ENCODE results near the gene MED1.
"Not testable (repeated sequence)": the region's sequence is repeated elsewhere in the genome, so short reads cannot be mapped to it uniquely, and the experiment has no call there.

The MED1 gene

DNA sequence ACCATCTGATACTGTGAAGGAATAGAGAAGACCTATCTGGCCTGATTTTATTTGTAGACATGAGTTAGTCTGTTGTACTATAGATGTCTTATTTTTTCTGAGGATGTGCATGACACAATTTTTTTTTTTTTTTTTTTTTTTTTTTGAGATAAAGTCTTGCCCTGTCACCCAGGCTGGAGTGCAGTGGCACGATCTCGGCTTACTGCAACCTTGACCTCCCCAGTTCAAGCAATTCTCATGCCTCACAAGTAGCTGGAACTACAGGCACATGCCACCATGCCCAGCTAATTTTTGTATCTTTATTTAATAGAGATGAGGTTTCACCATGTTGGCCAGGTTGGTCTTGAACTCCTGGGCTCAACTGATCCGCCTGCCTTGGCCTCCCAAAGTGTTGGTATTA, 36.4 kb upstream of the MED1 start:
- H3K14ac ChIP-seq (ENCODE audit: low read length); H3K9ac ChIP-seq (ENCODE audit: low read length); H3K4ac ChIP-seq (ENCODE audit: low read depth, low read length); DNase-seq; H3K79me2 ChIP-seq (ENCODE audit: control insufficient read depth, insufficient read depth, low read length, poor library complexity); H4K8ac ChIP-seq (ENCODE audit: low read depth, low read length); H3K27ac ChIP-seq (ENCODE audit: low read depth, low read length); H3K4me2 ChIP-seq (ENCODE audit: low read length); H2AFZ ChIP-seq (ENCODE audit: insufficient read depth, low read length, poor library complexity); H3K23ac ChIP-seq (ENCODE audit: low read length); H3K27me3 ChIP-seq (ENCODE audit: insufficient read depth, low read length); H2BK12ac ChIP-seq (ENCODE audit: low read length); H3K4me1 ChIP-seq (ENCODE audit: control insufficient read depth in 1 of 2, insufficient read depth in 2 of 2, low read length in 2 of 2); H3K4me3 ChIP-seq (ENCODE audit: low read depth, low read length); H3K9me3 ChIP-seq (ENCODE audit: insufficient read depth, low read depth, low read length); H3K79me1 ChIP-seq (ENCODE audit: low read length); H3K18ac ChIP-seq (ENCODE audit: low read length); H2BK120ac ChIP-seq (ENCODE audit: insufficient read depth, low read length, poor library complexity); H2AK5ac ChIP-seq (ENCODE audit: low read length): not testable (repeated sequence)
- Histone ChIP-seq H4K91ac (ENCODE audit: low read depth, low read length) (peak overlapping the region; percentile 14), H2BK5ac (ENCODE audit: low read depth, low read length, poor library complexity) (peak overlapping the region; percentile 21), H3K36me3 (ENCODE audit: control insufficient read depth in 1 of 2, insufficient read depth in 2 of 2, low read length in 2 of 2) (peaks cover 15 to 17% of the 10 kb centered on the region in 2 experiments), H4K12ac (ENCODE audit: low read depth, low read length) (peak overlapping the region; percentile 18)
- WGBS (ENCODE audit: extremely low coverage, insufficient coverage, insufficient read length): no CpG with 5 or more reads among the region's 3 CpGs

- no peaks in the 10 kb centered on the region for H3K79me1 ChIP-seq (ENCODE audit: low read length)
- no peak overlapping the region for H4K8ac ChIP-seq (ENCODE audit: low read depth, low read length)
- H3K14ac ChIP-seq (ENCODE audit: low read length): no peak overlapping the region
- no peak overlapping the region for H3K4me3 ChIP-seq (ENCODE audit: low read depth, low read length)
- H2AK5ac ChIP-seq (ENCODE audit: low read length): no peak overlapping the region
- no peak overlapping the region for H2BK120ac ChIP-seq (ENCODE audit: insufficient read depth, low read length, poor library complexity)
- no peak overlapping the region for H3K4me2 ChIP-seq (ENCODE audit: low read length)
- H2AFZ ChIP-seq (ENCODE audit: insufficient read depth, low read length, poor library complexity): no peak overlapping the region
- no peaks in the 10 kb centered on the region for H3K79me2 ChIP-seq (ENCODE audit: control insufficient read depth, insufficient read depth, low read length, poor library complexity)
- H2BK5ac ChIP-seq (ENCODE audit: low read depth, low read length, poor library complexity): peak overlapping the region; percentile 53
- H2BK12ac ChIP-seq (ENCODE audit: low read length): no peak overlapping the region
- DNase-seq: peak; percentile 27 to 78
- peaks cover 11 to 17% of the 10 kb centered on the region in 2 experiments for H3K36me3 ChIP-seq (ENCODE audit: control insufficient read depth in 1 of 2, insufficient read depth in 2 of 2, low read length in 2 of 2)
- no peak overlapping the region for H3K23ac ChIP-seq (ENCODE audit: low read length)
- peak overlapping the region; percentile 79 for H3K27ac ChIP-seq (ENCODE audit: low read depth, low read length)
- whole genome bisulfite sequencing (ENCODE audit: extremely low coverage, insufficient coverage, insufficient read length): no CpG with 5 or more reads among the region's 2 CpGs
- no peak overlapping the region for H3K9ac ChIP-seq (ENCODE audit: low read length)
- H4K12ac ChIP-seq (ENCODE audit: low read depth, low read length): no peak overlapping the region
- no peaks in the 10 kb centered on the region for H3K27me3 ChIP-seq (ENCODE audit: insufficient read depth, low read length)
- no peaks in the 10 kb centered on the region for H3K9me3 ChIP-seq (ENCODE audit: insufficient read depth, low read depth, low read length)
- peak overlapping the region; percentile 2 for H3K4ac ChIP-seq (ENCODE audit: low read depth, low read length)
- H4K91ac ChIP-seq (ENCODE audit: low read depth, low read length): no peak overlapping the region
- H3K18ac ChIP-seq (ENCODE audit: low read length): no peak overlapping the region
- peaks cover 0 to 7% of the 10 kb centered on the region in 2 experiments for H3K4me1 ChIP-seq (ENCODE audit: control insufficient read depth in 1 of 2, insufficient read depth in 2 of 2, low read length in 2 of 2)
These were observed 35.2 kb upstream of the MED1 start for GRCh38 chr17:39486242-39486641.

DNA sequence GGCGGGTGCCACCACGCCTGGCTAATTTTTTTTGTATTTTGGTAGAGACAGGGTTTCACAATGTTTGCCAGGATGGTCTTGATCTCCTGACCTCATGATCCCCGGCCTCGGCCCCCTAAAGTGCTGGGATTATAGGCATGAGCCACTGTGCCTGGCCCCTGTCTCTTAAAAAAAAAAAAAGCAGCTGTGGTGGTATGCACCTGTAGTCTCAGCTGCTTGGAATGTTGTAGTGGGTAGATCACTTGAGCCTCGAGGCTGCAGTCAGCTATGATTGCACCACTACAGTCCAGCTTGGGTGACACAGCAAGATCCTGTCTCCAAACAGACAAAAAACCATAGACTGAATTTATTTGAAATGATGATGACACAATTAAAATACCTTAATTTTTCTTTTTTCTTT, 34.5 kb upstream of the MED1 start:
- peaks cover 12 to 16% of the 10 kb centered on the region in 2 experiments for H3K36me3 ChIP-seq (ENCODE audit: control insufficient read depth in 1 of 2, insufficient read depth in 2 of 2, low read length in 2 of 2)

GRCh38 chr17:39484178-39484577, 33.1 kb upstream of the MED1 start:
- H4K8ac ChIP-seq (ENCODE audit: low read depth, low read length): no peak overlapping the region
- no peak for DNase-seq
- no peaks in the 10 kb centered on the region for H3K27me3 ChIP-seq (ENCODE audit: insufficient read depth, low read length)
- no peak overlapping the region for H3K4ac ChIP-seq (ENCODE audit: low read depth, low read length)
- no peaks in the 10 kb centered on the region for H3K9me3 ChIP-seq (ENCODE audit: insufficient read depth, low read depth, low read length)
- WGBS (ENCODE audit: extremely low coverage, insufficient coverage, insufficient read length): no CpG with 5 or more reads among the region's 2 CpGs
- no peak overlapping the region for H3K23ac ChIP-seq (ENCODE audit: low read length)
- H3K4me2 ChIP-seq (ENCODE audit: low read length): no peak overlapping the region
- H2AFZ ChIP-seq (ENCODE audit: insufficient read depth, low read length, poor library complexity): no peak overlapping the region
- no peak overlapping the region for H4K12ac ChIP-seq (ENCODE audit: low read depth, low read length)
- H3K14ac ChIP-seq (ENCODE audit: low read length): no peak overlapping the region
- no peaks in the 10 kb centered on the region for H3K79me2 ChIP-seq (ENCODE audit: control insufficient read depth, insufficient read depth, low read length, poor library complexity)
- H2BK5ac ChIP-seq (ENCODE audit: low read depth, low read length, poor library complexity): no peak overlapping the region
- H4K91ac ChIP-seq (ENCODE audit: low read depth, low read length): no peak overlapping the region
- H3K27ac ChIP-seq (ENCODE audit: low read depth, low read length): no peak overlapping the region
- H3K4me1 ChIP-seq (ENCODE audit: control insufficient read depth in 1 of 2, insufficient read depth in 2 of 2, low read length in 2 of 2): peaks cover 0 to 7% of the 10 kb centered on the region in 2 experiments
- no peak overlapping the region for H2BK12ac ChIP-seq (ENCODE audit: low read length)
- no peak overlapping the region for H3K4me3 ChIP-seq (ENCODE audit: low read depth, low read length)
- H3K36me3 ChIP-seq (ENCODE audit: control insufficient read depth in 1 of 2, insufficient read depth in 2 of 2, low read length in 2 of 2): peaks cover 12 to 19% of the 10 kb centered on the region in 2 experiments
- no peaks in the 10 kb centered on the region for H3K79me1 ChIP-seq (ENCODE audit: low read length)
- no peak overlapping the region for H2AK5ac ChIP-seq (ENCODE audit: low read length)
- H2BK120ac ChIP-seq (ENCODE audit: insufficient read depth, low read length, poor library complexity): no peak overlapping the region
- H3K9ac ChIP-seq (ENCODE audit: low read length): no peak overlapping the region
- H3K18ac ChIP-seq (ENCODE audit: low read length): no peak overlapping the region

More for the DNA sequence above, 34.5 kb upstream of the MED1 start:
- Histone ChIP-seq H3K4me1 (ENCODE audit: control insufficient read depth in 1 of 2, insufficient read depth in 2 of 2, low read length in 2 of 2) (peaks cover 0 to 7% of the 10 kb centered on the region in 2 experiments), H2AK5ac (ENCODE audit: low read length) (no peak overlapping the region), H4K8ac (ENCODE audit: low read depth, low read length) (no peak overlapping the region), H3K27me3 (ENCODE audit: insufficient read depth, low read length) (no peaks in the 10 kb centered on the region), H3K27ac (ENCODE audit: low read depth, low read length) (peak overlapping the region; percentile 79), H3K79me2 (ENCODE audit: control insufficient read depth, insufficient read depth, low read length, poor library complexity) (no peaks in the 10 kb centered on the region), H3K18ac (ENCODE audit: low read length) (no peak overlapping the region), H3K4ac (ENCODE audit: low read depth, low read length) (no peak overlapping the region), H2BK12ac (ENCODE audit: low read length) (no peak overlapping the region), H3K23ac (ENCODE audit: low read length) (no peak overlapping the region), H3K9me3 (ENCODE audit: insufficient read depth, low read depth, low read length) (no peaks in the 10 kb centered on the region), H3K4me2 (ENCODE audit: low read length) (no peak overlapping the region), H4K91ac (ENCODE audit: low read depth, low read length) (peak overlapping the region; percentile 43), H3K9ac (ENCODE audit: low read length) (no peak overlapping the region), H2AFZ (ENCODE audit: insufficient read depth, low read length, poor library complexity) (no peak overlapping the region), H3K4me3 (ENCODE audit: low read depth, low read length) (no peak overlapping the region), H2BK120ac (ENCODE audit: insufficient read depth, low read length, poor library complexity) (no peak overlapping the region), H2BK5ac (ENCODE audit: low read depth, low read length, poor library complexity) (no peak overlapping the region), H4K12ac (ENCODE audit: low read depth, low read length) (no peak overlapping the region), H3K14ac (ENCODE audit: low read length) (no peak overlapping the region), H3K79me1 (ENCODE audit: low read length) (no peaks in the 10 kb centered on the region)
- no CpG with 5 or more reads among the region's 5 CpGs for WGBS (ENCODE audit: extremely low coverage, insufficient coverage, insufficient read length)
- peak; percentile 94 to 95 for DNase-seq
